ENCODE results near the gene TBC1D1.

TBC1D1 gene

DNA sequence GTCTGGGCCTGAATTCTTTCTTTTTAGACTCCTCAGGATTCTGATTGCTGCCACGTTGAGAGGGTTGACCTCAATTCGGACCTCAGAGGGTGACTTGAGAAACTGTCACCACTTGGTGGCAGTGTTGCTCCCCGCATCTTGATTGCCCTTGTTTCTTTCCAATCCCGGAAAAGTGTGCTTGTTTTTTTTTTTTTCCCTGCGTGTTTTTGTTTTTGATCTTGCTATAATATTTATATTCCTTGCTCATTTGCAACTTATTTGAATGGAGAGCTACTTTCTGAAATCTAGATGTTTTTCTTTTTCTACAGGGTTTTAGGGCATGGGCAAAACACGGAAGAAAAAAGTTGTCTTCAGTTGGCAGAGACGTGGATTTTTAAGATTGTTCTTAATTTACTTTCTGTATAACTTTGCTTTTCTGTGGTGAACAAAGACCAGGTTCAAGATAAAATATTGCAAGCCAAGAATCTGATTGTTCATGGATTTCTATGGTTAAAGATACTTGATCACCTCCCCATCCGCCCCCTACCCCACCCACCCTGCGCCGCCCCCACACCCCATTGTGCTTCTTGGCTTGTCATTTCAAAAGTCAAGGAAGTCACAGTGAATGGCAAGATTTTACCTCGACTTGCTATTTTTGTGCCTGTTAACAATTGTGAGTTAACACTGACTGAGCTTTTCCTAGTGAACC lies 171.3 kb downstream of the TBC1D1 start:
- peak; percentile 79 for DNase-seq

DNA sequence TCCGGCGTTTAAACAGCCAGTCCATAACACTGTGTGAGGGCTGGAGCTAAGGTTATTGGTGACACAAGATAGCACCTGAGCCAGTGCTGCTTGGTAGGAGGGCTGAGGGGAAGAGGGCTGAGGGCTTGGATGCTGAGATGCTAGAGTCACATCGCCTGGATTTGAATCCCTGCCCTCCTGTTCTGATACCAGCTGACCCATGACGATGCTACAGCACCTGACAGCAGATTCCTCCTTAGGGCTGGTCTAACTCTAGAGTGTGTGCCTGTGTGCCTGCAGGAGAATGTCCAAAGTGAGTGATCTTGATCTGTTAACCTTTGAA lies 171.9 kb downstream of the TBC1D1 start:
- peak; percentile 6 for DNase-seq

DNA sequence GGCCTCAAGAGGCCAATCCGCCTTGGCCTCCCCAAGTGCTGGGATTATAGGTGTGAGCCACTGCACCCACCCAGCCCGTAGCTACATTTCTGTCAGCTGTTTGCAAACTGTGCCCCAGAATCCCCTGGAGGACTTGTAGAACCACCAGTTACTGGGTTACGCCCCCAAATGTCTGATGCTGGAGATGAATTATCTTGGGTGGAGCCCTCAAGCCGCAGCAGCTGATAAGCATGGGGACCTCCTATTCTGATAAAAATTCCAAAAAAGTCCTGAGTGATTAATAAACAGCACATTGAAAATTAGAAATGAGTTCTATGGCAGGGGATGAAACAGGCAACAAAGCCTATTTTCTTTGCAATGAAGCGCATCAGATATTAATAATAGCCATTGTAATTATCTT lies 174.3 kb downstream of the TBC1D1 start:
- no peak for DNase-seq

DNA sequence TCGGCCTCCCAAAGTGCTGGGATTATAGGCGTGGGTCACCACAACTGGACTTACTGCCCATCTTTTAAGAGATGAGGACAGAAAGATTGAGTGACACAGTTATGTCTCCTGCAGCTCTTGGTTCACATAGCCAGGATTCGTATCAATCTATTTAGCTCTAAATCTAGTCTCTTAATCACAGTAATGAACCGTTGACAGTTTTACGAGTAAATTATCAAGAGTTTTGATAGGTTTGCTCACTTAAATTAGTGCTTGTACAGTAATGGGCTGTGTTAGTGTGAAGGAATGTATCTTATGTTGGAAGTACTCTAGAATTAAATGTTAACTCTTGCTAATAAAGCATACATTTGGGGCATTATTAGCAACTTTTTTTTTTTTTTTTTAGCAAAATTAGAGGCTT lies 175.0 kb downstream of the TBC1D1 start:
- DNase-seq = no peak

DNA sequence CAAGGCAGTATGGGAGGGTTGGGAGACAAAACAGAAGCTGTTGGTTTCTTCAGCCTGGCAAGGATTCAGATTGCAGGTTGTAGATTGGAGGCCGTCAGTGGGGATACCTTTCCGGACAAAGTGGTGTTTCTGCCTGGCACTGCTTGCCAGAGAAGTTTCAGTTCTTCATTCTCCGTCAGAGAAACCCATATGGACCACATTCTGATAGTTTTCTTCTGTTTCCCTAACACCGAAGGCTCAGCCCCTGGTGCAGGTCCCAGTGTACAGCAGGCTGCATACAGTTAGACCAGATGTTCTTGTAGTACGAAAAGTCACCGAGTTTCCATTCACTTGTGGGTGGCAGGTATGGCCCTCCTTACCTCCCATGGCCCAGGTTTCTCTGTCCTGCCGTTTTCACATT lies 176.6 kb downstream of the TBC1D1 start:
- DNase-seq = no peak

DNA sequence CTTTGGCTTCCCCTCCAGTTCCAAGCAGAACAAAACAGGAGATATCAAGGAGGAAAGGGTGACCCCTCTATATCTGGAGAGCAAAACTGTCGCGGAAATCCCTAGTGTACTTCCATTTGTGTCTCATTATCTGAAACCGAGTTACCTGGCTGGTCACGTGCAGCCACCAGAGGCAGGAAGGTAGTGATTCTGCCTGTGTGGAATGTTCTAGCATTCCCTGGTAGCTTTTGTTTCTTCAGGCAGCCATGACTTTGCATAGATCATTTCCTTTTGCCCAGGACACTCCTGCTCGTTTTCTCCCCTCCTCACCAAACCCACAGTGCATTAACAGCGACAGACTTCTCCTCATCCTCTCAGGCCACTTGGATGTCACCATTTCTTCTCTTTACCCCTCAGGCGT lies 177.2 kb downstream of the TBC1D1 start:
- DNase-seq = no peak

DNA sequence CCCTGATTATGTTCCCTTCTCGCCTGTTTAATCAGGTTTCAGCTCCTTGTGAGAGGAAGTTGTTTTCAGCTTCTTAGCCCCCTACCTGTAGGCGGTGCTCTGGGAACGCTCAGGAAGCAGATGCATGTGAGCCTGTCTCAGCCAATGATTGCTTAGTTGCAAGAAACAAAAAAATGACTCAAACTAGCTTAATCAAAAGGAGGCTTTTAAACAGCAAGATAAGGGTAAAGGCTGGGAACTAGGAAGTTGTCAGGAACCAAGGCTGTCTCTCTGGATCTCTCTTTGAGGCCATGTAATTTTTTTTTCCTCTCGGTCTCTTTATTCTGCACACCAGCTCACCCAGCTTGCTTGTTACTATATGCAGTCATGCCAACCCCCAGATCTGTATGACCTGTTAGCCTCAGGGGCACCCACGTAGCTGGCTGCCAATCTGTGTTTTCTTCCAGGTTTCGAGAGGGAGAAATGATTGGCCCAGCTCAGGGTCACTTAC lies 178.4 kb downstream of the TBC1D1 start:
- peak; percentile 33 for DNase-seq

DNA sequence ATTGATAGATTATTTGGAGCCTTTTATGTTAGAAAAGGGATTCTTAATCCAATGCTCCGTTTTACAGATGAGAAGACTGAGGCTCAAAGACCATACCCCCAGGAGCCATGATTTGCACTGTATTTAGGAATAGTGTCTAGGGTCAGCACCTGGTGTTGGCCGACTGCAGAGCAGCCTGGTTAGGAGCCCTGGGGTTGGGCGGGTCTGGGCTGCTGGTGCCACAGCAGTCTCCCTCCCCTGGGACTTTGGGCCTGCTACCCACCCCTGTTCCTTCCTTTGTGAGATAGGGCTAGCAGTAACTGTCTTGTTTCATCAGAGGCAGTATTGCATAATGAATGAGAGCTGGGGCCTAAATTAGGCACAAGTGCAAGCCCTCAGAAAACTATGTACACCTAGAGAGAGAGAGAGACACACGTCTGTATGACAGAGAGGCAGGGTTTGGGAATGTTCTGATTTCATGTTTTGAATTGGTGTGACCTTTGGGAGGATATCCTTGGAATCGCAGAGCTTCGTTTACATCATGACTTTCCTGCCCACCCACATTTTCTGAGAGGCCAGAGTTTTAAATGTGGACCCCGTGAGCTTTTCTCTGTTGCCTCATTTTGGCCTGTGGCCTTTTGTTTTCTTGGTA lies 181.0 kb downstream of the TBC1D1 start:
- DNase-seq = no peak

DNA sequence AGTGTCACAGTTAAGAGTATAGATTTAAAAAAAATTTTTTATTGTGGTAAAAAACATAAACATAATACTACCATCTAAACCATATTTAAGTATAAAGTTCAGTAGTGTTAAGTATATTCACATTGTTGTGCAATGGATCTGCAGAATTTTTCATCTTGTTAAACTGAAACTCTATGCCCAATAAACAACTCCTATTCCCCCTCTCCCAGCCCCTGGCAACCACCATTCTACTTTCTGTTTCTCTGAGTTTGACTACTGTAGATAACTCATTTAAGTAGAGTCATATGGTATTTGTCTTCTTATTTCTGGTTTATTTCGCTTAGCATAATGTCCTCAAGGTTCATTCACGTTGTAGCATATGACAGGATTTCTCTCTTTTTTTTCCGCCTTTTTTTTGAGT lies 181.7 kb downstream of the TBC1D1 start:
- DNase-seq = no peak

DNA sequence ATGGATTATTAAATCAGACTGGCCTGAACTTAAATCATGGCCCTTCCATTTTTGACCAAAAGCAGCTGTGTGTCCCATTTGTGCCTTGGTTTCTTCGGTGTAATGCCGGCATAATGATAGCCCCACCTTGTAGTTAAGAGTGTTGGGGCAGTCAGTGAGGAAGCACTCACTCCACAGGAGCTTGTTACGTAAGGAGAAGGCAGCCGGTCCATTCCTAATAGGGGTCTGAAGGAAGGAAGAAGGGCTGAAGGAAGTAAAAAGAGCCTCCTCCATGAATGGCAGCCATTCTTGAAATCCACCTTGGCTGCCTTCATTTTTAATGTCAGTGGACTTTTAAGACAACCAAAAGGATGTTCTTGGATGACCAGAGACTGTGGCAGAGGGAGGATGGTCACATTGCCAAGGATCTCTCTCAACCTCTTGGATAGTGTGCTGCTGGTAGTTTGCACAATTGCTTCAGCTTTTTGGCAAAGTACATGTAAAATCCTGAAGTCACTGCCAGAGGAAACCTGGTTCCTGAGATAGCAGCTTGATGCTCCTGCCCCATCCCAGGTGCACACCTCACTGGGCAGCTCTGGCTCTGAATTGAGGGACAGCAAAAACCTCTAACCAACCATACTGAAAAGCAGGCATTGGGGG lies 182.8 kb downstream of the TBC1D1 start:
- no peak for DNase-seq

DNA sequence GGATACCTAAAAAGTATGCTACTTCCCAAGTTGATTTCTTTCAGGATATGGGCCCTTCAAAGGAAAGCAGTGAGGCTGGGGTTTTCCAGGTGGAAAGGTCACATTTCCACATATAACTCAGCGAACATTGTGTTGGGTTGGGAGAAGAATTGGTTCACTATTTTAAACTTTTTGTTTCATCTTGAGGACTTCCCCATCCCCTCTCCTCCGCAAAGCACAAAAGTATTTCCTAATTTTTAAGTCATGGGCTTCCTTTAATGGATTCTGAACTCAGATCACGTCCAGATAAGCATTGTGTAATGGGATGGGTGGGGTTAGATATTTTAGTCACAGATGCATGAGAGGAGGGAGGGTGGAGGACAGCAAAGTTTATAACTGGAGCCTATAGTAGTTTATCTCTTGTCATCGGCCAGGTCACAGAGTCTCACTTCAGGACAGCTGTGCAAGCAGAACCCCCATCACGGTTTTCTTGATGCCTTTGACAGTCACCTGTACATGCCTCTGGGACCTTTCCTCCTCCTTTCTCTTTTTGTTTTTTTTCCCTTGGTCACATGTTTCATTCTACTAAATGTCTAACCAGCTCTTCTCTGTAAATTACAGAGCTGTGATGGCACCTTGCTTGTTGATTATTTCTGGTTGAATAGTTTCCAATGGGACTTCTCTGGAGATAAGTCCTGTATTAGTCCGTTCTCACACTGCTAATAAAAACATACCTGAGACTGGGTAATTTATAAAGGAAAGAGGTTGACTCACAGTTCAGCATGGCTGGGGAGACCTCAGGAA lies 184.7 kb downstream of the TBC1D1 start:
- DNase-seq = no peak

DNA sequence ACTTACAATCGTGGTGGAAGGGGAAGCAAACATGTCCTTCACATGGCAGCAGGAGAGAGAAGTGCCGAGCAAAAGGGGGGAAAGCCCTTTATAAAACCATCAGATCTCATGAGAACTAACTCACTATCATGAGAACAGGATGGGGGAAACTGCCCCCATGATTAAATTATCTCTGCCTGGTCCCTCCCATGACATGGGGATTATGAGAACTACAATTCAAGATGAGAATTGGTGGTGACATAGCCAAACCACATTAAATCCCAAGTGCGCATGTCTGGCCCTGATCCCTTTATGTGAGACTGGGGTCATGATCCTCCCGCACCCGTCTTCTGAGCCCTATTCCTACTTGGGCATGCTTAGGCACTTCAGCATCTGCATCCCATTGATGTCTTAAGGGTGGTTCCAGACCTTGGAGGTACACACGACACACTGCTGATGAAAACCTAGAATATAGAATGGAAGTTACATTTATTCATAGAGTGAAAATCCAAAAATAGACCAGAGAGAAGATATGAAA lies 185.3 kb downstream of the TBC1D1 start:
- no peak for DNase-seq

DNA sequence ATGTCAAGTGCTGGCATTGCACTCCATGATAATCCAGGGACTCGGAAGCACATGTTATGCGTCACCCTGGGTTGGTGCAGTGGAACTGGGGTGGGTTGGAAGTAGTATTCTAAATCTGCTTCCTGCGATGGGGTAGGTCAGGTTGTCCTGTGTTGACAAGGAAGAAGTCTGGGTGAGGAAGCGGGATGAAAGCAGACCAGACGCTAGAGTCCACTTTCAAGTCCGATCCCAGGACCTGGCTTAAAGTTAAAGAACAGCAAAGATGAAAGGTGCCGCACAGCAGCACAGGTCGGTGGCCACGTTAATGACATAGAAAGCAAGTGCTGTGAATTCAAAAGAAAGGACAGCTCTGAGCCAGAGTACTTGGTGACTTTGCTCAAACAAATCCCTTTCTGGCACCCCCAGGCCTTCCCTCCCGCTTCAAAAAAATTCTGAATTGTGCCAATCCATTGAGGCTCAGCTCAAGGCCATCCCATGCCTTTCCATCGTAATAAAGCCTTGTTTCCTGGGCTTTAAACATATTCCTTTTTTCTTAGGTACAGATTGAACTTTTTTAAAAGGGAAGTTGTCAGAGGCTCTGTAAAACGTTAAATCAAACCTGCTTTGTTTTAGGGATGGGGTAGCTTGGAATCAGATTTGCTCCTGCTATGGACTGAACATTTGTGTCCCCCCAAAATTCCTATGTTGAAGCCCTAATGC lies 187.1 kb downstream of the TBC1D1 start:
- DNase-seq = no peak

DNA sequence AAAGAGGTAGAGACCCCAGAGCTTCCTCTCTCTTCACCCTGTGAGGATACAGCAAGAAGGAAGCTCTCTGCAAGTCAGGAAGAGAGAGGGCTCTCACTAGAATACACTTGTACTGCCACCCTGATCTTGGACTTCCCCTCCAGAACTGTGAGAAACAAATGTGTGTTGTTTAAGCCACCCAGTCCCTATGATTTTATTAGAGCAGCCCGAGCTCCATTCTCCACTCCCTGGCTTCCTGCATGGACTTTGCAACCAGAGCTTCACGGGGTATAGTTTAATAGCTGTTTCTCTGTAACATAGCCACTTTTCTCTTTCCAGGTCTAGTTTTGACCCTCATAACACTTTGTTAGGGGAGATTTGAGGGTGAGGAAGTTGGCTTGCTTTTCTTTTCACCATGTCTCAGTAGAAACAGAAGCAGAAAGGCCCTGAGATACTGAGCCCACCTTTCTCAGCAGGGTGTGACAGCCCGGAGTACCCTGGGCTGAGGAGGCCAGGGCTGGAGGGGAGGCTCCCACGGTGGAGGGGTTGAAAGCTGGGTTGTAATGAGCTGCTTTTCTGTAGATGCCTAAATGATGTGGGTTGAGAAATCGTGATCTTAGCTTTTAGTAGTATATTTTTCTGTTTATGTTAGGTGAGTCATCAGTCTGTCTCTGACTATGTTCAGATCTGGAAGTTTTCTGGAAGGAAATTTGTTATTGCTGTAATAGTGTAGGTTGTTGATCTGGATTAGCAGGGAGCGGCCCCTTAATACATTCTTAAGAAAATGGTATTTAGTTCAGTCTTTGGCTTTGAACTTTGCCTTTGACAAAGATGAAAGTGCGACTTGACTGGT lies 187.9 kb downstream of the TBC1D1 start:
- peak; percentile 20 for DNase-seq

DNA sequence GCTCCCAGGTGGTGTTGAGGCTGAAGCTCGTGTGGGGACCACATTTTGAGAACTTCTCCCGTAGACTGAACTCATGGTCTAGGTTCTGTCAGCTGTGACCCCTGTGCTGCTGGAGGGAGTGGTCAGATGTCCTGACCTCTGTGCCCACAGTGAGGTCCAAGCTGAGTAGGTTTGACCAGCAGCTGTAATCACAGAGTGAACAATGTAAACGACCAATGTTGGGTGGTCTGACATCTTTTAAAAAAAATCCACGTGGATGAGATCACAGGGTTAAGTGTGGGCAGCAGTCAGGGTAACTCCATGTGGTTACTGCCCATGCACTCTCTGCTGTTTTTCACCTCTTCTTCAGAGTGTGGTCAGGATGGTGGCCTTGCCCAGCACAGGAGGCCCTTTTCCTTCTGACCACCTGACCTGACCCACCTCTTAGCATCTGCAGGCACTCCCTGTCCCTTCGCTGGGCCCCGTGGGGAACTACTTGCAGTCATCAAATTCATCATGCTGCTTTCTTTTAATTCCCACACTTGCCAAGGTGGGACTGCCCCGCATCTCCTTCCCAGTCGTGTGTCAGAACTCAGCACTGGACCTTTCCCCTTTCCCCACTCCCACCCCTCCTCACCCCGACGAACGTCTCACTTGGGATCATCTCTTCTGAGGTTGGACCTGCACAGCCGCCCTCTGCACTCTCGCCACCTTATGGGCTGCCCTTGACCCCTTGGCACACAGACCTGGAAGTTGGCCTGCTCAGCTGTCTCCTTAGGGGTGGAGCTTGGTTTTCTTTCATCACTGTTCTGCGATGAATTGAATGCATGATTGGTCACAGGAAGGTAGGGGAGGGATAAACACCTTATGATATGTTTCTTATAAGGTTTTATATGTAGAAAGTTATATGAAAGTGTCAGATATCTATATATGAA lies 189.4 kb downstream of the TBC1D1 start:
- DNase-seq = no peak

DNA sequence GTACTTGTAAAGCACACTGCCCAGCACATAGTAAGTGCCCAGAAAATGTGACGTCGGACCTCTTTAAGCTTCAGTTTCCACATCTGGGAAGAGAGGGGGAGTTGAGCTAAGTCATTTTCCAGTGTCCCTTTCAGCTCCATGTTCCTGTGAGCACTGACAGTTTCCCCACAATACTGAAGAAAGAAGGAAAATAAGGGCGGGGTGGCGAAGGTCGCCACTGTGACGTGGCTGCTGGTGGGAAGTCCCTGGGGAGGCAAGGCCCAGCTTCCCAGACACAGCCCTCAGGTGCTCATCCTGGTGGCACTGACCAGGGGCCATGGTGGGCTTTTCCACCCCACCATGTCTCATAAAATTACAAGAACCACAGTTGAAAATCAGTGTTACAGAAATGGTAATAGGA lies 191.1 kb downstream of the TBC1D1 start:
- no peak for DNase-seq

DNA sequence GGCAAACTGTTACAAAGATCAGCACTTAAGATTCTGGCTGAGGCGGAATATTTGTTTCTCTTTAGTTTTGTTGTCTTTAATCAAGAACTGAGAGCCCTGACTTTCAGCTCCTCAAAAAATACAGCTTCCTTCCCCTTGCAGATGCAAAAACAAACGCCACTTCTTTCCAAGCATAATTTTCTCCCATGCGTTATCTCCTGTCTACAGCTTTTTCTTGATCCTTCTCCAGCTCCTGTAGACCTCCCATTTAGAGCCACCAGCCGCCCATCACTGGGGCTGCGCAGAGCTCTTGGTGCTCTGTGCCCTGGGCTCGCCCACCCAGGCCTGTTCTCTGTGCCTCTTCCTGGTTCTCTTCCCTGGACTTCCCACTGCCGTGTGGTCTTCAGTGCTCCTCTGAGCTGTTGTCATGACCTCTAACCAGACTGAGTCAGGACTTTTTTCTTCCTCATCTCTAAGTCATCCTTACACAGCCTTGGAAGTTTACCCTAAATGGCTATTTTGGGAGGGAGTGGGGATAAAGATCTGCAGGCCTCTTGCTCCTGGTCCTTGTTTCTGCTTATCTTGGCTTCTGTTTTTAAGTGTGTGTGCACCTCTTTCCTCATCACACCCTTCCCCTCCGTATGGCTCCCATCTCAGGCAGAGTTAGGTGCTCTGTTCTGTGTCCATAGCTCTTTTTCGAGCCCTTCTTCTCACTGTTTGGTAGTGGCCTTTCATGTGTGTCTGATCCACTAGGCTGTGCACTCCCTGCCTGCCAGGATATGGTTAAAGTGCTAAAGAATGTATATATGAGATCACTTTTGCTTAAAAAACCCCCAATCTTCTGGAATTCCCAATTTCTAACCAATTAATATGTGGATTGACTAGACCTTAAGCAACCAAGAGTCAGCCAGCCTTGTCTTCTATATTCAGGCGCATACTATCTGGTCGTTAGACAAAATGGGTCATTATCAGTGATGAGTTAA lies 191.8 kb downstream of the TBC1D1 start:
- DNase-seq = no peak

DNA sequence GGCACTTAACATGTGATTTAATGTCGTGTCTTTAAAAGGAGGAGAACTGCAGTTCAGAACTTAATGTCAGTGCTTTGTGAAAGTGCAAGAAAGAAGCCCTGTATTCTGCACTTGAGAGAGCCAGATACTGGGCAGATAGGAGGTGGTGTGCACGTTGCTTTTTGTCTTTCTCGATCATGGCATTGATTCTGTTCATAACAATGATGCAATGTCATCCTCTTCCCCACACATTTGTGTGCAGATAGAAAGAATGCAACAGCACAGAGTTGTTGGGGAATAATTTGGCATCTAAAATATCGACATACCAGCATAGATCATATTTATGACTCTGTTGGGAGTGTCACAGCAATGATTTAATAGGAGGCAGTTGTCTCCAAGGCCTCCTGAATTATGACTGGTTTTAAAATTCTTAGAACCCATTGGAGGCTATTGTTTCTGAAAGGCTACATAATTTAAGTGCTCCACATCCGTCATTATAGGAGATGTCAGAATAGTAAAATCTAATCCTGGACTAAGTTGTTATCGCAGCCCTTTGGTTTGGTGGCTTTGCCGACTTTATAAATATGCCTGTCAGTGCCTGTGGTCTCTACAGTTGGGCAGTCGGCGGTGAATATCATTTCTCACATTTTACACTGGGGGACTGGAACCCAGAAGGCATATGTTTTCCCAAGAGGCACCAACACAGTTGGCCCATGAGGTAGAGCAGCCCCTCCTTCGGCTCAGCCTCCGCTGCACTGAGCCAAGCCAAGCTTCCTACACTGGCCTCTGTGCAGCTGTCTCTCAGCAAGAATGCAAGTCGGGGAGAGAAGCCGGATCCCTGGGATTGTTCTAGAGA lies 194.2 kb downstream of the TBC1D1 start:
- no peak for DNase-seq

DNA sequence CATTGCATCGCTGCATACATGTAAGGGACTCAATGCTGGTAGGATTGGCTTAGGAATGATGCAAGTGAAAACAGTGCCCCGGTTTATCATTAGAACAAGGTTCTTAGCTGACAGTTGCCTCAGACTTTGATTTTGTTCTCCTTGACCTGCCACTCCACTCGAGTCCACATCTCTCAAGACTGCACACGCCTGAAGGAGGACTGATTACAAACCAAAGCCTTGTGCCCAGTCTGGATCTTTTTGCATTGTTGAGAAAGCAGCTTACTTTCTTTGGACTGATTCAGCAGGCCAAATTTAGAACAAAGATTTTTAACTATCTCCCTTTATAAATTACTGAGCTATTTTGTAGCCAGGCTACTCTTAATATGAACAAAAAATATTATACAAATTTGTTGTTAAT lies 194.9 kb downstream of the TBC1D1 start:
- DNase-seq = no peak
